ENCODE results near the gene SLC34A2.

The SLC34A2 gene

DNA sequence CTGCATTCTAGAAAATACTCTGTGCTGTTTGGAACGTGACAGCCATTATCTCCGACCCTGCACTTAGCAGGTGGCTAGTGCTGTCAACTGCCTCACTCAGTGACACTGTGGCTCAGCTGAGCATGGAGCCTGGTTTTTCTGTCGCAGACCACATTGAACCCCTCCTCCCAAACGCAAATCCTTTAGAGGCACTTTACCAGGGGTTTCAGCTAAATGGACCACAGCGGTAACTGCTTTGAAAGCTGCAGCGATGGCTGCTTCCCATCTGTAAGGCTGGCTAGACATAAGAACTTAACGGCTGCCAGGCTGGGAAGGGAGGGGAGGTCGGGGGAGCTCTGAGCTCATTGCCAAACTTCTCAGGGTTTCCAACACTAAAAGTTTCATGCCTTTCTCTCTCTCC, 8.1 kb downstream of the SLC34A2 start:
- DNase-seq, result no peak

DNA sequence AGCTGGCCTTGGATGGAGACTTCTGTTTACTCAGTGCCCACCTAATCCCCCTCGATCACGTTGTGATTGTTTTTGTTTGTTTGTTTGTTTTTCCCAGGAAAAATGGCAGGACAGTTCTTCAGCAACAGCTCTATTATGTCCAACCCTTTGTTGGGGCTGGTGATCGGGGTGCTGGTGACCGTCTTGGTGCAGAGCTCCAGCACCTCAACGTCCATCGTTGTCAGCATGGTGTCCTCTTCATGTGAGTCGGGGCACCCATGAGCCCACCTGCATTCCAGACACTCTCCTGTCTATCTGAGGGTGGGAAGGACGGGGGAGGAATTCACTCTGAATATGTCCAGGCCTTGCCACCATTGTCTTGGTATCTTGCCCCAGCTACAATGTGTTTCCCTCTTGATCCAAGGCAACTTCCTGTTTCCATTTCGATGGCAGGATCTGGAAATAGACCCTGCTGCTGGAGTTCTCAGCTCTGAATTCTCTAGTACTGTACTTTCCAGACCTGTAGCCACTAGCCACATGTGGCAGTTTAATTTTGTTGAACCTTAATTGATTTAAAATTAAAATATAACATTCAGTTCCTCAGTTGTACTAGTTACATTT, 10.5 kb downstream of the SLC34A2 start:
- DNase-seq, result no peak

DNA sequence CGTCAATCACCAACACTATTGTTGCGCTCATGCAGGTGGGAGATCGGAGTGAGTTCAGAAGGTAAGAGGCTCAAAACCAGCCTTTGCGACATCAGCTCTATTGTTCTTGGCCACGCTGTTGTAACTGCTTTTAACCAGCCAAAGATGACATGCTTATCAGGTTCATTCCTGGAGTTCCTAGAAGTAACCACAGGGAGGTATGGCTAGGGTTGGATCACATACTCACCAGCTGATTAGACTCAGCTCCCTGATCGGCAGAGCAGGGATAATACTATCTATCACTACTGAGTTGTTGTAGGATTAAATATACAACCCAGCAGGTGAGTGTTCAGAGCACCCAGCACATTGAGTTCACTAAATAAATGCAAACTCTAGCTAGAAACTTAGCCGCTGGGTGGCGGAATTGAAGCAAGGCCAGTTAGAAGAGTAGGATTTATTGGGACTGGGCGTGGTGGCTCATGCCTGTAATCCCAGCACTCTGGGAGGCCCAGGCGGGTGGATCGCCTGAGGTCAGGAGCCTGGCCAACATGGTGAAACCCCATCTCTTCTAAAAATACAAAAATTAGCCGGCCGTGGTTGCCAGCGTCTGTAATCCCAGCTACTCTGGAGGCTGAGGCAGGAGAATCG, 12.4 kb downstream of the SLC34A2 start:
- DNase-seq, result no peak

DNA sequence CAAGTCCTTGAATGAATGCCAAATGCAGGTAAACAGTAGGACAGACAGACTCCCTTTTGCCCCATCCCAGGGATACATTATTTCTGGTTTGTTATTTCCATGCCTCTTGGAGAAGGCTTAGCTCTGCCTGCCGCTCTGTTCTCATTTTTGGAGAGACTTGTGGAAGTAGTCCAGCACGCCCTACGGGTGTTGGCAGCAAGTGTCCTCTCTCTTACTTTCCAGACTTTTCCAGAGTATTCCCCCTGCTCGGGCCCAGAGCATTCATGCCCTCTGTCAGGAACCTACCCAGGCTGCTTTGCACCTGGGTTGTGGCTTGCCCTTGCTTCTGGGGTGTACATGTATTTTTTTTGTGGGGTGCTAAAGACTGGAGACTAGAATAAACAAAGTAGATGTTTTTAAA, 15.3 kb downstream of the SLC34A2 start:
- no peak for DNase-seq

DNA sequence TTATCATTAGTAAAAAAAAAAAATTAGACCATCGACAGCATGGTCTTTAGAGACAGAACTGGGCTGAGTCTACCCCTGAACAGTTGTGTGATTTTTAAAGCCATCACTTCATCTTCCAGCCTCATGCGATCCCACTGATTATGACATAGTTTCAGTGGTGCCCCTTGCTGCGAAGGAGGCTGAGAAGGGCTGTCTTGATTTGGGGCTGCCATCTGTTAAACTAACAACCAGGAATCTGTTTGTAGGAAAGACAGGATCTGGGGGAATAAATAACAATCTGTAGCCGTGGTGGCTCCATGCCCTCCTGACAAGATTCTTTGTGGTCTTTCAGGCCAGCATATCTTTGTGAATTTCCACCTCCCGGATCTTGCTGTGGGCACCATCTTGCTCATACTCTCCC, 17.1 kb downstream of the SLC34A2 start:
- no peak for DNase-seq

DNA sequence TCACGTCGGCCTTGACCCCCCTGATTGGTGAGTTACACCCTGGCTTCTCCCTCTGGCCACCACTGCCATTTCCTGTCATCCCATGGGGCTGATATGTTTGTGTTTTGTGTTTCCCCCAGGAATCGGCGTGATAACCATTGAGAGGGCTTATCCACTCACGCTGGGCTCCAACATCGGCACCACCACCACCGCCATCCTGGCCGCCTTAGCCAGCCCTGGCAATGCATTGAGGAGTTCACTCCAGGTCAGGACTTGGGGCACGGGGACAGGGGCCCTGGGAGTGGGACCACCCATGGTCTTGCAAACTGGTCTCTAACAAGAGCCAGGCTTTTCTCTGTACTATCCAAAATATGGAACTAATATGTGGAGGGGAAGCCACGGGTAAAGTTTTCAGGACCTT, 18.7 kb downstream of the SLC34A2 start:
- DNase-seq, result no peak

DNA sequence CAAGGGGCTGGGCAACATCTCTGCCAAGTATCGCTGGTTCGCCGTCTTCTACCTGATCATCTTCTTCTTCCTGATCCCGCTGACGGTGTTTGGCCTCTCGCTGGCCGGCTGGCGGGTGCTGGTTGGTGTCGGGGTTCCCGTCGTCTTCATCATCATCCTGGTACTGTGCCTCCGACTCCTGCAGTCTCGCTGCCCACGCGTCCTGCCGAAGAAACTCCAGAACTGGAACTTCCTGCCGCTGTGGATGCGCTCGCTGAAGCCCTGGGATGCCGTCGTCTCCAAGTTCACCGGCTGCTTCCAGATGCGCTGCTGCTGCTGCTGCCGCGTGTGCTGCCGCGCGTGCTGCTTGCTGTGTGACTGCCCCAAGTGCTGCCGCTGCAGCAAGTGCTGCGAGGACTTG, 20.6 kb downstream of the SLC34A2 start:
- no peak for DNase-seq

DNA sequence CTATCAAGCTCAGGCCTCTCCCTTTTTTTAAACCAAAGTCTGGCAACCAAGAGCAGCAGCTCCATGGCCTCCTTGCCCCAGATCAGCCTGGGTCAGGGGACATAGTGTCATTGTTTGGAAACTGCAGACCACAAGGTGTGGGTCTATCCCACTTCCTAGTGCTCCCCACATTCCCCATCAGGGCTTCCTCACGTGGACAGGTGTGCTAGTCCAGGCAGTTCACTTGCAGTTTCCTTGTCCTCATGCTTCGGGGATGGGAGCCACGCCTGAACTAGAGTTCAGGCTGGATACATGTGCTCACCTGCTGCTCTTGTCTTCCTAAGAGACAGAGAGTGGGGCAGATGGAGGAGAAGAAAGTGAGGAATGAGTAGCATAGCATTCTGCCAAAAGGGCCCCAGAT, 21.5 kb downstream of the SLC34A2 start:
- no peak for DNase-seq

DNA sequence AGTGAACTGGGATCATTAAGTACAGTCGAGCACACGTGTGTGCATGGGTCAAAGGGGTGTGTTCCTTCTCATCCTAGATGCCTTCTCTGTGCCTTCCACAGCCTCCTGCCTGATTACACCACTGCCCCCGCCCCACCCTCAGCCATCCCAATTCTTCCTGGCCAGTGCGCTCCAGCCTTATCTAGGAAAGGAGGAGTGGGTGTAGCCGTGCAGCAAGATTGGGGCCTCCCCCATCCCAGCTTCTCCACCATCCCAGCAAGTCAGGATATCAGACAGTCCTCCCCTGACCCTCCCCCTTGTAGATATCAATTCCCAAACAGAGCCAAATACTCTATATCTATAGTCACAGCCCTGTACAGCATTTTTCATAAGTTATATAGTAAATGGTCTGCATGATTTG, 22.3 kb downstream of the SLC34A2 start:
- DNase-seq, result no peak

DNA sequence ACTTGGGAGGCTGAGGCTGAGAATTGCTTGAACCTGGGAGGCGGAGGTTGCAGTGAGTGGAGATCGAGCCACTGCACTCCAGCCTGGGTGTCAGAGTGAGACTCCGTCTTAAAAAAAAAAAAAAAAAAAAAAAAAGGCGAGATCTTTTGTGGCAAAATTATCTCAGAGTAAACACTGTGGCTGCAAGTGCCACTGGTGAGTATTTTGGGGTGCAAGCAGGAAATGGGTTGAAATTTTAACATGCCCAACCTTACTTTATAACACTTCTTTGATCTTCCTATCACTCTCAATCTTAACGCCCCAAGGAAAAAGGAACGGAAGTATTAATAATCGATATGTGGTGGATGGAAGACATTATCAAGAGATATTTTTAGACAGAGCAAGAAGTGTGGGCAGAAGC, 32.1 kb downstream of the SLC34A2 start:
- DNase-seq, result no peak

DNA sequence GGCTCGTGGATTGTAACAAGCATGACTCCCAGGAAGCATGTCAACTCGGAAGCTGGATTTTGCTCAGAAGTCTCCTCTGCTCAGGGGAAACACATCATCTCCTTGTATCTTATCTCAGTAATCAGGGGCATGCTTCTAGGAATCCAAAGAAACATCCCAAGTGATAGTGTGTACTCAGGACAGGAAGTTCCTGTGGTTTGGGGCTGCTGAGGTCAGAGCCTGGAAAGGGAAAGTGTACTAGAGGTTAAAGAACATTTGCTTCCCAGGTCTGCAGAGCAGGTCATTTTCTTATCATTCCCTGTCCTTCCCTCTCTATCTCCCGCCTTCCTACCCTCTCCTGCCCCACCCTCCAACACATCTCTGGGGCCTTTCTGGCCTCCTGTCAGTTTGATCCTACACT, 38.8 kb downstream of the SLC34A2 start:
- no peak for DNase-seq

DNA sequence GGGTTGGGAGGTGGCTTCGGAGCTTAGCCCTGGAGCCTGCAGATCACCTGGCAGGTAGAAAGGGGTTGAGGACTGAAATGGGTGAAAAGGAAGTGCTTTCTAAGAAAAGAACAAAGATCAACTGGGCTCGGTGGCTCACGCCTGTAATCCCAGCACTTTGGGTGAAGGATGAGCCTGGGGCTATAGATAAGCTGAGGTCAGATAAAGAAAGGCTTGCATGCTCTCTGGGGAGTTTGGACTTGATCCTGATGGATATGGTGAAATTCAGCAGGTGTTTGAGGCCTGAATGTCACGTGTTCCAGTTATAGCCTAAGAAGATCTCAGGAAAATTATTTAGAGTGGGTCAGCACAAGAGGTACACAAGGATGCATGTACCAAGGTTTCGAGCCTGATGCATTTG, 40.8 kb downstream of the SLC34A2 start:
- DNase-seq, result no peak

DNA sequence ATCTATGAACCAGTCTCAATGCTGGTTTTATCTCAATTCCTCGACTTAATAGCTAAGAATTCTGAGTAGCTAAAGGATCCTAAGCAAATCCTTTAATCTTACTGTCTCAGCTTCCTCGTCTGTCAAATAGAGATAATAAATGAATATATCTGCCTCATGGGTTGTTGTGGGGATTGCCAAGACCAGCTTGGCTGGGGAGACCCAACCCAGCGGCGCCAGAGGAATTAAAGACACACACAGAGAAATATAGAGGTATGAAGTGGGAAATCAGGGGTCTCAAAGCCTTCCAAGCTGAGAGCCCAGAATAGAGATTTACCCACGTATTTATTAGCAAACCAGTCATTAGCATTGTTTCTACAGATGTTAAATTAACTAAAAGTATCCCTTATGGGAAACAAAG, 41.9 kb downstream of the SLC34A2 start:
- DNase-seq, result no peak

DNA sequence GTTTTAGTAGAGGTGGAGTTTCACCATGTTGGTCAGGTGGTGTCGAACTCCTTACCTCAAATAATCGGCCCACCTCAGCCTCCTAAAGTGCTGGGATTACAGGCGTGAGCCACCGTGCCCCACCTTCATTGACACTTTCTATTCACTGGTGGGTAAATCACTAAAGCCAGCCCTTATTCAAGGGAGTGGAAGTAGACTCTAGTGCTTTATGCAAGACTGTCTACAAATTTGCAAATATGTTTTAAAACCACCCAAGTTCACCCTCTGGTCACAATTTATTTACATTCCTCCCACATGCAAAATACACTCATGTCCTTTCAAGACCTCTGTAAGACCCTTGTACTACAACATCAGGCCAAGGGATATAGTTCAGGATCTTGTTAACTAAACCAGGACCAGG, 45.0 kb downstream of the SLC34A2 start:
- no peak for DNase-seq

DNA sequence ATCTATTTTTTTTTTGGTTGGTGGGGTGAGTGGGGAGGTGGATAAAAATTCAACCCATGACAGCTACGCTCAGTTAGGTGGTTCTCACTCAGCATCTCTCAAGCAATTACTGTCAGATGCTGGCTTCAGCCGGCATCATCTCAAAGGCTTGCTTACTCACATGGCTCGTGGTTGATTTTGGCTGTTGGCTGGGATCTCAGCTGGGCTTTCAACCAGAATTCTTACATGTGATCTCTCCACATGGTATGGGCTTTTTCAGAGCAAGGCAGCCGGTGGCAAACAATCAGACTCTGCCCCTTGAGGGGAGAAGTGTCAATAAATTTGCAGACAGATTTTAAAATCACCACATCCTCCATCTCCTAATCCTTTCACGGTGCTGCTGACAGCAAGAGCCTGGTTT, 47.2 kb downstream of the SLC34A2 start:
- no peak for DNase-seq

DNA sequence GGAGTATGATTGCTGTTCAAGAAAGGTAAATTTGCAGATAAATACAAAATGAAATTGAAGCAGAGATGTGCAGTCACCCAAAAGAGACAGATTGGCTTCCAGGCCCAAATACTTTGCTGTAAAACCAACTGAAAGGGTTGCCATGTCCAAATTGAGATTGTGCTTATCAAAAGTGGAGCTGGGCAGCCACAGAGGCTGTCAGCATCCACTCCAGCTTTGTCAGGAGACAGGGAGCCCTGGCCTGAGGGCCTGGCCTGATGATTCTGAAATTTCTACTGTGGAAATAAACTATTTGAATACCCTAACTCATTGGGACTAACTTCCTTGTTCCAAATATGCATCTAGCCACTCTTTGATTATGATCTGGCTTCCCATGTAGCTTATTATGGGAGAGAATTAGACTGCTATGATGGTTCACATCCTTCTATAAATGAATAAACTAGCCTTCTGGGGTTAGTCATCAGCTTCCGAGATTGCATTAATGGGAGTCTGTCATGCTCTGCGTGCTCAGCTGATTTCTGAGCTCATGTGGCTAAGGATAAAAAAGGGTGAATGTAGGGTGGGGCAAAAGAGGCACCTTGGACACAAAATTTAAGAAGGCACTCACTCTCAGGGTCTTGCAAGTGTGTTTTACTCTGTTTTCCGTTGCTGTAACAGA, 48.2 kb downstream of the SLC34A2 start:
- no peak for DNase-seq

DNA sequence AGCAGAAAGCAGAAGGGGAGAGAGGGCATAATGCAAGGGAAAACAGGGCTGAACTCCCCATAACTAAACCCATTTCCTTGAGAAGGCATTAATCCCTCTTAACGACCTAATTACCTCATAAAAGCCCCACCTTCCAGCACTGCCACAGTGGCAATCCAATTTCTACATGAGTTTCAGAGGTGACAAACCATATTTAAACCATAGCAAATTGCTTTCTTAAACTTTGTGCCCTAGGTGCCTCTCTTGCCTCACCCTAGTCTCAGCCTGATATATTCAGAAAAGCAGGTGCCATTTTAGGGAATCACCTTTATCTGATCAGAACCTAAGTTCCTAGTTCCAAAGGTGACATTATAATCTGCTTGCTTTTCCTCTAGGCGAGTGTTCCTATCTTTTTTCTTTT, 48.9 kb downstream of the SLC34A2 start:
- no peak for DNase-seq

DNA sequence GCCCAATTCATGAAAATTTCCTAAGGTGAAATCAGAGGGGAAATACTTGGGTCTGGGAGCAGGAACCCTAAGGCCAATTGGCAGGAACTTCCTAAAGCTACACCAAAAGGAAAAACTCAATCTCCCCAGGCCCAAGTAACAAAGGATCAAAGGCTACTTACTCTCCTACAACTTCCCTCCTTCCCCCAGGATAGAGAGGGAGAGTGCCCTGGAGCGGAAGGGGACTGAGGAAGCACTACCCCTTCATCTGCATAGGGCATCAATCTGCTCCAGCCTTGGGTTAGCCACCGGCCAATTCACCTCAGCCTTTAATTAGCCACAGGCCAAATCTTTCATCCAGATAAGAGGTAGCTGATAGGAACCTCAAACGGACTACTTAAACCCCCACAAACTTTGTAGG, 55.0 kb downstream of the SLC34A2 start:
- DNase-seq, result no peak

DNA sequence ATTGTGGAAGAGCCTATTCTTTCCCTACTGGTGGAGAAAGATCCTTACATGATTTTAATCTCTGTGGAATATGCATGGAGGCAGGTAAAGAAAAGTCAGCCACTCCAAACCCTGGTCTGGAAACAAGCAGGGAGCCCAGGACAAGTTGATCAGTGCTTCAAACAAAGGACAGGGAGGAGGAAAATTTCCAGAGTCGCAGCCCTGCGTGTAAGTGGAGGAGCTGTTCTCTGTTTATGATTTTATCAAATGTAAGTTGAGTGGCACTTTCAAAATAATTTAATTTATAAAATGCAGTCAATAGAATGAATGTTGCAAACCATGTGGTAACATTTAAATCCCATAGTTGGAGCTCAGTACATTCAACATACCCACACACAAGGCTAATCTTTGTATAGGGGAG, 57.0 kb downstream of the SLC34A2 start:
- no peak for DNase-seq

DNA sequence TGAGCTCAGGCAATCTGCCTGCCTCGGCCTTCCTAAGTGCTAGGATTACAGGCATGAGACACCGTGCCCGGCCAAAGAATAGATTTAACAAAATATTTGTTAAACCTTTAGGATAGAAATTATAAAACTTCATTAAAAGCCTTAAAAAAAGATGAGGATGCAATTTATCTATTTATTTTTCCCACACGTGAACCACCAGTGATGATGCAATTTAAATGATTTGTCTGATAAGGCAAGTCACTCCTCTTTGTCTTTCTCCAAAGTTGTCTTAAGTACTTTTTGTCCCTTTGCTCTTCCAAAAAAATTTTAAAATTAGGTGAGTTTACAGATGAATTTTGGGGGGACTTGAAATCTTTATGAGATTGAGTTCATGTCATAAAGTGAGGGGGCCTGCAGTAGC, 58.2 kb downstream of the SLC34A2 start:
- DNase-seq, result no peak

DNA sequence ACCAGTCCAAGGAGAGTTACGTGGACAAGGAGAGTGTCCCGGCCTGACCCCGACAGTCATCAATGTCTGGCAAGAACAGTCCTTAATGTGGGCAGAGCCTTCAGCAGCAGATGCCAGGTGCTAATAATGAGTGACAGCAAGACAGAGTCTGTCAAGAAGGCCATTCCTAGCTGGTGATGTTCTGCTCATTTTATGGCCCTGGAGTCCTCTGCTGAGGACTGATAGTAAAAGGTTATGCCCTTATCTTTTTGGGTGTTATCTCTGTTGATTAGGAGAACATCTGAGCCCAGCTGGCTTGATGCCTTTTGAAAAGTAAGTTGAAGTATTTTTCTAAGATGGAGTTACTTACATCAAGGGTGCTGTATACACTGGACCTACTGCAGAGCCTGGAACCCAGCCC, 67.3 kb downstream of the SLC34A2 start:
- DNase-seq, result no peak

DNA sequence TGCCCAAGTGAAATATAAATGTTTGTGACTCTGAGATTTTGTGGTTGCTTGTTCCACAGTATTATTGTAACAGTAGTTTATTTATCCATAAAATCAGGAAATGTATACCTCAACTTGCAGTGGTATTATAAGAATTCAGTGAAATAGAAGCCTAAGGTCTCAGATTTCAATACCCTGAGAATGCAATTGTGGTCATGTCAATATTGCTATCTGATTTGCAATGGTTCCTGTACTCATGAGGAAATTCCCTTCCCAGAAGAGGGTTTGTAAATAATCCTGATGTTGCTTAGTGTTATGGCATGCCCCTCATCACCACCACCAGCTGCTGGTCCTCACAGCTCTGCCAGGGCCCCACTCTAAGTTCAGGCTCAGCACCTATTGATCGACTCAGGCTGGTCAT, 67.8 kb downstream of the SLC34A2 start:
- no peak for DNase-seq

DNA sequence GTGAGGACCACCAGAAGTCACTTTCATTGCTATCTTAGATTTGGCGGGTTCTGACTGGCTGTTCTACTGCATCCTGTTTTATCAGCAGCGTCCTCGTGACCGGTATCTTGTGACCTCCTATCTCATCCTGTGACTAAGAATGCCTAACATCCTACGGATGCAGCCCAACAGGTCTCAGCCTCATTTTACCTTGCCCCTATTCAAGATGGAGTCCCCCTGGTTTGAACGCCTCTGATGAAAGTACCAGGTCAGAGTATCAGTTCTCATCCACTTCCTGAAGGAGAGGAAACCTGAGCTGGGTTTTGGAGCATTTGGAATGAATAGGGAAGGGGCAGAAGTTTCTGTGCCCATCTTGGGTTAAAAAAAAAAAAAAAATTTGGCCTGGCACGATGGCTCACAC, 70.2 kb downstream of the SLC34A2 start:
- no peak for DNase-seq

DNA sequence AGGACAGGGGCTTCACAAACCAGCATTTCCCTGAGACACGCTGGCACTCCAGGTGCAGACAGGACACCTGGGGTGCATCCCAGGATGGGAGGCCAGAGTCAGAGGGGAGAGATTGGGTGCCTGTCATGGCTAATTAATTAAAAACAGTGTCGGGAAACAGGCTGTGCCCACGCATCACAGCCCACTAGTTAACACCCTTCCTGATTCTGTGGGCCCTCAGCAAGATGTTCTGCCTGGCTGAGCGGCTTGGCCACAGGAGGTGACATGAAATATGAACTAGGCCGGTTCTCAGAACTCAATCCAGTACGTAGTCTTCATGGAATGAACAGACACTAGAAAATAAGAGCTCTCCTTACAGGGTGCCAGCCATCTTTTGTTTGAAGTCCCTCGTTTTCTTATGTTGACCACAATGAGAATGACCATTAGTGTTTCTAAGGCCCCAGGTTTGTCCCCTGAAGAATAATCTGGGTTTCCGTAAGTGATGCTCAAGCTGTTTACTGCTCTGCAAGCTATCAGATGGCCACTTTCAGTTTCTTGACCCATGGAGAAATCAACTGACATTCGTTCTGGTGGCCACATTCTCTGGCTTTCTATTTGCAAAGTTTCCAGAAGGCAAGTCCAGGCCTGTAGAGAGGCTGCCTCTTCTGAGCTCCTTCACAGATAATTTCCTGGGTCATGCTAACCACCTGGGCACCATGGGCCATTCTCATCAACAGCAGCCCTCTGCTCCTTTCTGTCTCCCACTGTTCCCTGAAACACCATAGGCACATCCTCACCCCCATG, 72.3 kb downstream of the SLC34A2 start:
- DNase-seq, result no peak

Data from SHP77 (cell line).